SK-N-SH (cell line): ENCODE data around the gene NOA1. TPM values are rescaled to one million over a fixed set of nuclear protein-coding genes. Genes with fewer than 3 reads are reported as not detected.
A peak's percentile ranks its signal among the peaks of the same experiment; 100 is the strongest.

ENCODE experiments used
- CTCF ChIA-PET: fragments of 300-600, 350-600 bp; formaldehyde crosslinking; extraction: SDS; loops from one replicate; lab custom pipeline; 2021; lab: Yijun Ruan, JAX
- POLR2A ChIA-PET: fragments of 350-600 bp; sonication (Branson Sonifier 250); formaldehyde crosslinking; extraction: SDS; loops from one replicate; lab custom pipeline; 2020; ENCODE audit warnings: antibody characterized with exemption, inconsistent platforms; lab: Yijun Ruan, JAX
- DNase-seq: peaks from one replicate; pipeline ENCODE4 v3.0.0; 2012
- H2AFZ ChIP-seq: fragments of 200-600 bp; sonication (generic); 2 replicates; pipeline ENCODE4 v1.8.1; 2016; ENCODE audit warnings: antibody characterized with exemption, mild to moderate bottlenecking, low read depth
- H3F3A ChIP-seq: fragments of 200-600 bp; sonication (generic); replicated peaks from 2 replicates; pipeline ENCODE3; 2016; ENCODE audit warnings: antibody characterized with exemption, mild to moderate bottlenecking; ENCODE audit not compliant: insufficient read depth
- H3K27ac ChIP-seq, 2 experiments: fragments of 200-500 bp in 1 of 2; fragments of 200-600 bp in 1 of 2; sonication (Bioruptor generic) in 1 of 2; sonication (generic), shearing (Covaris generic) in 1 of 2; 2 replicates each; pipeline versions ENCODE4 v1.5.1 to v1.6.1; 2014 to 2016; ENCODE audit warnings: low read depth in 2 of 2, inconsistent platforms in 1 of 2, low read length in 1 of 2, mild to moderate bottlenecking in 1 of 2, mixed read lengths in 1 of 2
- H3K27me3 ChIP-seq: fragments of 200-600 bp; sonication (generic), shearing (Covaris generic); 2 replicates; pipeline ENCODE4 v1.6.1; 2016; ENCODE audit warnings: mixed run types; ENCODE audit not compliant: insufficient read depth
- H3K36me3 ChIP-seq, 2 experiments: fragments of 200-500 bp in 1 of 2; fragments of 200-600 bp in 1 of 2; sonication (Bioruptor generic) in 1 of 2; sonication (generic) in 1 of 2; replicated peaks in 1 of 2; 2 replicates each; pipeline versions ENCODE3 to v1.5.1; 2014 to 2016; ENCODE audit warnings: low read length in 1 of 2, mild to moderate bottlenecking in 1 of 2; ENCODE audit not compliant: insufficient read depth in 2 of 2, control insufficient read depth in 1 of 2
- H3K4me1 ChIP-seq, 2 experiments: fragments of 200-500 bp in 1 of 2; fragments of 200-600 bp in 1 of 2; sonication (Bioruptor generic) in 1 of 2; sonication (generic), shearing (Covaris generic) in 1 of 2; 2 replicates each; pipeline versions ENCODE4 v1.5.1 to v1.6.1; 2014 to 2016; ENCODE audit warnings: low read depth in 1 of 2, low read length in 1 of 2, mixed run types in 1 of 2; ENCODE audit not compliant: insufficient read depth in 2 of 2, control insufficient read depth in 1 of 2
- H3K4me2 ChIP-seq: fragments of 200-600 bp; sonication (generic), shearing (Covaris generic); 2 replicates; pipeline ENCODE4 v1.6.1; 2017; ENCODE audit warnings: mixed run types
- H3K4me3 ChIP-seq, 2 experiments: fragments of 200-500 bp in 1 of 2; fragments of 200-600 bp in 1 of 2; sonication (Bioruptor generic) in 1 of 2; sonication (generic), shearing (Covaris generic) in 1 of 2; 2 replicates each; pipeline versions ENCODE4 v1.5.1 to v1.8.1; 2014 to 2016; ENCODE audit warnings: low read depth in 2 of 2, inconsistent platforms in 1 of 2, low read length in 1 of 2, mild to moderate bottlenecking in 1 of 2, mixed read lengths in 1 of 2, moderate library complexity in 1 of 2
- H3K79me2 ChIP-seq: fragments of 200-600 bp; sonication (generic); 2 replicates; pipeline ENCODE4 v1.8.1; 2017; ENCODE audit warnings: mild to moderate bottlenecking; ENCODE audit not compliant: insufficient read depth
- H3K9ac ChIP-seq: fragments of 200-600 bp; sonication (generic); 2 replicates; pipeline ENCODE4 v1.6.1; 2017; ENCODE audit warnings: mixed run types
- H3K9me2 ChIP-seq: fragments of 200-600 bp; sonication (generic); 2 replicates; pipeline ENCODE4 v1.6.1; 2017; ENCODE audit warnings: mixed run types
- H3K9me3 ChIP-seq: fragments of 200-600 bp; sonication (generic); 2 replicates; pipeline ENCODE4 v1.6.1; 2017; ENCODE audit warnings: mixed run types, mild to moderate bottlenecking, moderate library complexity
- H4K20me1 ChIP-seq: fragments of 200-600 bp; sonication (generic); 2 replicates; pipeline ENCODE4 v1.6.1; 2017; ENCODE audit warnings: mild to moderate bottlenecking, mixed run types; ENCODE audit not compliant: insufficient read depth
- GABPA ChIP-seq: IDR thresholded peaks from 2 replicates; pipeline ENCODE4 v1.4.0; 2012; ENCODE audit warnings: low read depth, mild to moderate bottlenecking
- NFIC ChIP-seq: IDR thresholded peaks from 2 replicates; pipeline ENCODE4 v1.4.0; 2012; ENCODE audit warnings: borderline replicate concordance
- RXRA ChIP-seq: IDR thresholded peaks from 2 replicates; pipeline ENCODE4 v1.4.0; 2012; ENCODE audit warnings: low read depth, mild to moderate bottlenecking, borderline replicate concordance
- SIN3A ChIP-seq: IDR thresholded peaks from 2 replicates; pipeline ENCODE4 v1.6.1; 2012; ENCODE audit warnings: low read depth, mild to moderate bottlenecking, low read length, moderate library complexity, borderline replicate concordance
- TCF12 ChIP-seq: IDR thresholded peaks from 2 replicates; pipeline ENCODE4 v1.4.0; 2012
- TEAD4 ChIP-seq: IDR thresholded peaks from 2 replicates; pipeline ENCODE4 v1.4.0; 2012; ENCODE audit warnings: mild to moderate bottlenecking, borderline replicate concordance; ENCODE audit not compliant: insufficient read depth
- WGBS: methylation state at CpG from one replicate; pipeline ENCODE4 v1.1.6; 2017; ENCODE audit warnings: low lambda C conversion rate; 5-methylcytosine and 5-hydroxymethylcytosine counted together
- polyA plus RNA-seq, 3 experiments: library from polyadenylated mRNA; depleted of rRNA; stranded (reverse); fragments of >200 nt; gene quantifications; 2 replicates each; pipeline ENCODE4 v1.2.3, GENCODE V29; 2012
- TF ChIP-seq, protein P1 (sequence below): IDR thresholded peaks from 2 replicates; pipeline ENCODE4 v1.4.0; 2012; ENCODE audit warnings: low read depth
- TF ChIP-seq, protein P2 (sequence below): fragments of 150-350 bp; IDR thresholded peaks from 2 replicates; pipeline ENCODE4 v1.6.1; 2017; ENCODE audit warnings: antibody characterized with exemption, low read length, low read depth, borderline replicate concordance
- TF ChIP-seq, protein P3 (sequence below): fragments of 150-350 bp; IDR thresholded peaks from 2 replicates; pipeline ENCODE4 v1.6.1; 2016; ENCODE audit warnings: mild to moderate bottlenecking, low read depth, low read length
- TF ChIP-seq, protein P4 (sequence below): IDR thresholded peaks from 2 replicates; pipeline ENCODE4; 2012
- TF ChIP-seq, protein P5 (sequence below): IDR thresholded peaks from 2 replicates; pipeline ENCODE4 v1.6.1; 2012; ENCODE audit warnings: mild to moderate bottlenecking, low read depth, low read length, moderate library complexity

The NOA1 gene
- polyA plus RNA-seq, 1 of the 3 experiments (the other 2 are of a cell fraction) = 11.8 TPM

DNA sequence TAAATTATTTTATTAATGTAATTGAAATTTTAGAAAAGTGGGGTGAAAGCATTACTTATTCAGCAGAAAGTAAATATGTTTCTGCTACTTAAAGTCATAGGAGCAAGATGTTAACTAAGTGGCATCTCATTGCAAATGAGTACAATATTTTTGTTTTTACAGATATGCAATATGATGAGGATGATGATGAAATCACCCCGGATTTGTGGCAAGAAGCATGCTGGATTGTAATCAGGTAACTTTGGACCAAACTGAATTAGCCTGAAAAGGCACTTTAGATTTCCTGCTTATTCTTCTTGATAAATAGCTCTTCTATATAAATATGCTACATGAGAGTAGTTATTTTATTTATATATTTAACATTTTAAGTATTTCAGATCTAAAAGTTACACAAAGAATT, 8.8 kb upstream of the NOA1 start:
- H3K4me2 ChIP-seq = no peak overlapping the region

More for the DNA sequence above, 8.8 kb upstream of the NOA1 start:
- ChIA-PET POLR2A (no interaction called here), CTCF (no interaction called here)
- peaks cover 50 to 82% of the 10 kb centered on the region in 2 experiments for H3K36me3 ChIP-seq
- H2AFZ ChIP-seq = no peak overlapping the region
- DNase-seq = no peak
- H3F3A ChIP-seq = peaks cover 30% of the 10 kb centered on the region
- 49% methylated on average over 1 of the region's 1 CpG for WGBS
- H3K27ac ChIP-seq = peak overlapping the region in 1 of 2 experiments; percentile 67; a peak in 1 of 4 replicates
- no peak overlapping the region for H3K9ac ChIP-seq
- peaks cover 99% of the 10 kb centered on the region for H3K79me2 ChIP-seq
- peaks cover 55% of the 10 kb centered on the region for H4K20me1 ChIP-seq
- no peak overlapping the region for H3K4me3 ChIP-seq
- TF ChIP-seq, protein P1, sequence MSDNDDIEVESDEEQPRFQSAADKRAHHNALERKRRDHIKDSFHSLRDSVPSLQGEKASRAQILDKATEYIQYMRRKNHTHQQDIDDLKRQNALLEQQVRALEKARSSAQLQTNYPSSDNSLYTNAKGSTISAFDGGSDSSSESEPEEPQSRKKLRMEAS = no peak
- no peak for TF ChIP-seq SIN3A
- TF ChIP-seq NFIC = no peak
- TF ChIP-seq, protein P2, sequence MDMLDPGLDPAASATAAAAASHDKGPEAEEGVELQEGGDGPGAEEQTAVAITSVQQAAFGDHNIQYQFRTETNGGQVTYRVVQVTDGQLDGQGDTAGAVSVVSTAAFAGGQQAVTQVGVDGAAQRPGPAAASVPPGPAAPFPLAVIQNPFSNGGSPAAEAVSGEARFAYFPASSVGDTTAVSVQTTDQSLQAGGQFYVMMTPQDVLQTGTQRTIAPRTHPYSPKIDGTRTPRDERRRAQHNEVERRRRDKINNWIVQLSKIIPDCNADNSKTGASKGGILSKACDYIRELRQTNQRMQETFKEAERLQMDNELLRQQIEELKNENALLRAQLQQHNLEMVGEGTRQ = no peak
- TF ChIP-seq, protein P3, sequence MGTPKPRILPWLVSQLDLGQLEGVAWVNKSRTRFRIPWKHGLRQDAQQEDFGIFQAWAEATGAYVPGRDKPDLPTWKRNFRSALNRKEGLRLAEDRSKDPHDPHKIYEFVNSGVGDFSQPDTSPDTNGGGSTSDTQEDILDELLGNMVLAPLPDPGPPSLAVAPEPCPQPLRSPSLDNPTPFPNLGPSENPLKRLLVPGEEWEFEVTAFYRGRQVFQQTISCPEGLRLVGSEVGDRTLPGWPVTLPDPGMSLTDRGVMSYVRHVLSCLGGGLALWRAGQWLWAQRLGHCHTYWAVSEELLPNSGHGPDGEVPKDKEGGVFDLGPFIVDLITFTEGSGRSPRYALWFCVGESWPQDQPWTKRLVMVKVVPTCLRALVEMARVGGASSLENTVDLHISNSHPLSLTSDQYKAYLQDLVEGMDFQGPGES = no peak
- TF ChIP-seq, protein P4, sequence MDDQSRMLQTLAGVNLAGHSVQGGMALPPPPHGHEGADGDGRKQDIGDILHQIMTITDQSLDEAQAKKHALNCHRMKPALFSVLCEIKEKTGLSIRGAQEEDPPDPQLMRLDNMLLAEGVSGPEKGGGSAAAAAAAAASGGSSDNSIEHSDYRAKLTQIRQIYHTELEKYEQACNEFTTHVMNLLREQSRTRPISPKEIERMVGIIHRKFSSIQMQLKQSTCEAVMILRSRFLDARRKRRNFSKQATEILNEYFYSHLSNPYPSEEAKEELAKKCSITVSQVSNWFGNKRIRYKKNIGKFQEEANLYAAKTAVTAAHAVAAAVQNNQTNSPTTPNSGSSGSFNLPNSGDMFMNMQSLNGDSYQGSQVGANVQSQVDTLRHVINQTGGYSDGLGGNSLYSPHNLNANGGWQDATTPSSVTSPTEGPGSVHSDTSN = no peak
- no peak for TF ChIP-seq RXRA
- TF ChIP-seq TEAD4 = no peak
- TF ChIP-seq GABPA = no peak
- no peak for TF ChIP-seq TCF12
- TF ChIP-seq, protein P5, sequence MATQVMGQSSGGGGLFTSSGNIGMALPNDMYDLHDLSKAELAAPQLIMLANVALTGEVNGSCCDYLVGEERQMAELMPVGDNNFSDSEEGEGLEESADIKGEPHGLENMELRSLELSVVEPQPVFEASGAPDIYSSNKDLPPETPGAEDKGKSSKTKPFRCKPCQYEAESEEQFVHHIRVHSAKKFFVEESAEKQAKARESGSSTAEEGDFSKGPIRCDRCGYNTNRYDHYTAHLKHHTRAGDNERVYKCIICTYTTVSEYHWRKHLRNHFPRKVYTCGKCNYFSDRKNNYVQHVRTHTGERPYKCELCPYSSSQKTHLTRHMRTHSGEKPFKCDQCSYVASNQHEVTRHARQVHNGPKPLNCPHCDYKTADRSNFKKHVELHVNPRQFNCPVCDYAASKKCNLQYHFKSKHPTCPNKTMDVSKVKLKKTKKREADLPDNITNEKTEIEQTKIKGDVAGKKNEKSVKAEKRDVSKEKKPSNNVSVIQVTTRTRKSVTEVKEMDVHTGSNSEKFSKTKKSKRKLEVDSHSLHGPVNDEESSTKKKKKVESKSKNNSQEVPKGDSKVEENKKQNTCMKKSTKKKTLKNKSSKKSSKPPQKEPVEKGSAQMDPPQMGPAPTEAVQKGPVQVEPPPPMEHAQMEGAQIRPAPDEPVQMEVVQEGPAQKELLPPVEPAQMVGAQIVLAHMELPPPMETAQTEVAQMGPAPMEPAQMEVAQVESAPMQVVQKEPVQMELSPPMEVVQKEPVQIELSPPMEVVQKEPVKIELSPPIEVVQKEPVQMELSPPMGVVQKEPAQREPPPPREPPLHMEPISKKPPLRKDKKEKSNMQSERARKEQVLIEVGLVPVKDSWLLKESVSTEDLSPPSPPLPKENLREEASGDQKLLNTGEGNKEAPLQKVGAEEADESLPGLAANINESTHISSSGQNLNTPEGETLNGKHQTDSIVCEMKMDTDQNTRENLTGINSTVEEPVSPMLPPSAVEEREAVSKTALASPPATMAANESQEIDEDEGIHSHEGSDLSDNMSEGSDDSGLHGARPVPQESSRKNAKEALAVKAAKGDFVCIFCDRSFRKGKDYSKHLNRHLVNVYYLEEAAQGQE = no peak
- H3K4me1 ChIP-seq = peaks cover 2 to 5% of the 10 kb centered on the region in 2 experiments
- no peaks in the 10 kb centered on the region for H3K9me2 ChIP-seq
- H3K9me3 ChIP-seq = no peaks in the 10 kb centered on the region
- H3K27me3 ChIP-seq = no peaks in the 10 kb centered on the region
